Activated effector memory CD4-positive, alpha-beta T cell treated with anti-CD3 and anti-CD28 coated beads, Interleukin-2, amount 50 U/mL, for 16 hours (primary cell): ENCODE results near the gene MYL5.
"Not testable (repeated sequence)": the region's sequence is repeated elsewhere in the genome, so short reads cannot be mapped to it uniquely, and the experiment has no call there.

Experiments used
- DNase-seq: peaks from one replicate; pipeline ENCODE4 v3.0.0-alpha.2; 2020

The MYL5 gene

GRCh38 chr4:730511-730910, 56.2 kb downstream of the MYL5 start:
- DNase-seq: no peak

- not testable (repeated sequence) for DNase-seq
These were observed 56.9 kb downstream of the MYL5 start for GRCh38 chr4:730946-731904.
